Activated naive CD4-positive, alpha-beta T cell treated with anti-CD3 and anti-CD28 coated beads, Interleukin-2, amount 50 U/mL, for 72 hours (primary cell): ENCODE measurements around the gene DOCK10. TPM values are rescaled to one million over a fixed set of nuclear protein-coding genes. Genes with fewer than 3 reads are reported as not detected.

ENCODE experiments used
- ATAC-seq, 2 donors: fragments of 150-1000 bp; cut with Tn5 transposase; 2 replicates each; pipeline ENCODE4 v1.10.0; 2021; ENCODE audit warnings: mild to moderate bottlenecking in 2 of 2, moderate library complexity in 2 of 2
- DNase-seq, 2 donors: peaks; one replicate each; pipeline ENCODE4 v3.0.0; 2021 to 2022; ENCODE audit warnings: low spot score in 2 of 2
- H3K27ac Mint-ChIP-seq, 2 donors: one replicate each; pipeline ENCODE4 v1.8.0; 2022; ENCODE audit warnings: mild to moderate bottlenecking in 2 of 2, mixed read lengths in 2 of 2
- H3K36me3 Mint-ChIP-seq, 2 donors: one replicate each; pipeline ENCODE4 v1.8.0; 2022; ENCODE audit warnings: mixed read lengths in 2 of 2
- H3K9me3 Mint-ChIP-seq, 2 donors: one replicate each; pipeline ENCODE4 v1.8.0; 2022; ENCODE audit warnings: mixed read lengths in 2 of 2
- total RNA-seq, 2 donors: library from RNA; stranded (reverse); gene quantifications; one replicate each; pipeline ENCODE4 v1.2.3, GENCODE V29; 2022

Gene DOCK10
- total RNA-seq, 2 donors from 2014 or later: 173 to 197 TPM

GRCh38 chr2:224908818-224909217 lies 133.4 kb downstream of the DOCK10 start:
- Mint-ChIP-seq H3K9me3 (peaks cover 0 to 20% of the 10 kb centered on the region in 2 donors), H3K27ac (peak overlapping the region; percentile 91 to 92), H3K36me3 (peaks cover 24 to 59% of the 10 kb centered on the region in 2 donors)
- ATAC-seq: no peak
- no peak for DNase-seq

- H3K36me3 Mint-ChIP-seq: peaks cover 18 to 48% of the 10 kb centered on the region in 2 donors
- DNase-seq: no peak
- peak in 1 of 2 donors; percentile 44 for ATAC-seq
- peak overlapping the region in 1 of 2 donors; percentile 44 for H3K27ac Mint-ChIP-seq
- H3K9me3 Mint-ChIP-seq: peaks cover 0 to 20% of the 10 kb centered on the region in 2 donors
Observed at GRCh38 chr2:224904381-224904780, 137.9 kb downstream of the DOCK10 start.

GRCh38 chr2:224903621-224904020 lies 138.6 kb downstream of the DOCK10 start:
- Mint-ChIP-seq H3K27ac (no peak overlapping the region), H3K36me3 (peaks cover 13 to 41% of the 10 kb centered on the region in 2 donors), H3K9me3 (peaks cover 0 to 20% of the 10 kb centered on the region in 2 donors)
- DNase-seq (no peak), ATAC-seq (no peak)

- no peak for DNase-seq
Observed at GRCh38 chr2:224901121-224901676, 141.1 kb downstream of the DOCK10 start.

GRCh38 chr2:224895377-224895776 lies 146.9 kb downstream of the DOCK10 start:
- H3K27ac Mint-ChIP-seq: peak overlapping the region; percentile 78 to 90
- ATAC-seq: no peak
- no peaks in the 10 kb centered on the region for H3K9me3 Mint-ChIP-seq
- peaks cover 22 to 66% of the 10 kb centered on the region in 2 donors for H3K36me3 Mint-ChIP-seq
- DNase-seq: no peak

More at GRCh38 chr2:224901121-224901676, 141.1 kb downstream of the DOCK10 start:
- Mint-ChIP-seq H3K36me3 (peaks cover 6 to 33% of the 10 kb centered on the region in 2 donors), H3K27ac (peak overlapping the region in 1 of 2 donors; percentile 77), H3K9me3 (peaks cover 0 to 6% of the 10 kb centered on the region in 2 donors)
- peak; percentile 54 to 80 for ATAC-seq

GRCh38 chr2:224894356-224894755 lies 147.9 kb downstream of the DOCK10 start:
- DNase-seq (no peak), ATAC-seq (peak; percentile 87 to 92)
- Mint-ChIP-seq H3K36me3 (peaks cover 30 to 77% of the 10 kb centered on the region in 2 donors), H3K27ac (peak overlapping the region; percentile 78 to 90), H3K9me3 (peaks cover 0 to 5% of the 10 kb centered on the region in 2 donors)

- no peak for DNase-seq
- Mint-ChIP-seq H3K27ac (peak overlapping the region; percentile 78 to 90), H3K9me3 (peaks cover 0 to 5% of the 10 kb centered on the region in 2 donors), H3K36me3 (peaks cover 30 to 82% of the 10 kb centered on the region in 2 donors)
- no peak for ATAC-seq
Observed at GRCh38 chr2:224893848-224894247, 148.4 kb downstream of the DOCK10 start.

- DNase-seq: no peak
- peaks cover 35 to 85% of the 10 kb centered on the region in 2 donors for H3K36me3 Mint-ChIP-seq
- H3K9me3 Mint-ChIP-seq: peaks cover 0 to 5% of the 10 kb centered on the region in 2 donors
- ATAC-seq: peak in 1 of 2 donors; percentile 37
- peak overlapping the region in 1 of 2 donors; percentile 95 for H3K27ac Mint-ChIP-seq
Observed at GRCh38 chr2:224892574-224893204, 149.6 kb downstream of the DOCK10 start.

- ATAC-seq (no peak), DNase-seq (no peak)
- H3K9me3 Mint-ChIP-seq: peaks cover 0 to 5% of the 10 kb centered on the region in 2 donors
- peaks cover 41 to 87% of the 10 kb centered on the region in 2 donors for H3K36me3 Mint-ChIP-seq
- H3K27ac Mint-ChIP-seq: peak overlapping the region; percentile 6 to 27
Observed at GRCh38 chr2:224890372-224890771, 151.9 kb downstream of the DOCK10 start.

GRCh38 chr2:224887141-224887540 lies 155.1 kb downstream of the DOCK10 start:
- ATAC-seq (peak in 1 of 2 donors; percentile 37), DNase-seq (no peak)

GRCh38 chr2:224885836-224886547 lies 156.3 kb downstream of the DOCK10 start:
- ATAC-seq (peak; percentile 83 to 90), DNase-seq (peak in 1 of 2 donors; percentile 10)
- Mint-ChIP-seq H3K27ac (peak overlapping the region; percentile 56 to 81), H3K36me3 (peaks cover 57 to 90% of the 10 kb centered on the region in 2 donors), H3K9me3 (peaks cover 0 to 5% of the 10 kb centered on the region in 2 donors)

More at GRCh38 chr2:224887141-224887540, 155.1 kb downstream of the DOCK10 start:
- H3K9me3 Mint-ChIP-seq: peaks cover 0 to 5% of the 10 kb centered on the region in 2 donors
- peak overlapping the region; percentile 56 to 81 for H3K27ac Mint-ChIP-seq
- H3K36me3 Mint-ChIP-seq: peaks cover 54 to 91% of the 10 kb centered on the region in 2 donors

- no peak for ATAC-seq
- peaks cover 54 to 90% of the 10 kb centered on the region in 2 donors for H3K36me3 Mint-ChIP-seq
- DNase-seq: no peak
- peak overlapping the region in 1 of 2 donors; percentile 50 for H3K27ac Mint-ChIP-seq
- H3K9me3 Mint-ChIP-seq: peaks cover 0 to 5% of the 10 kb centered on the region in 2 donors
Observed at GRCh38 chr2:224885291-224885690, 157.0 kb downstream of the DOCK10 start.

- no peak overlapping the region for H3K27ac Mint-ChIP-seq
- peaks cover 48 to 90% of the 10 kb centered on the region in 2 donors for H3K36me3 Mint-ChIP-seq
- DNase-seq: no peak
- H3K9me3 Mint-ChIP-seq: no peaks in the 10 kb centered on the region
- ATAC-seq: no peak
Observed at GRCh38 chr2:224884188-224884587, 158.1 kb downstream of the DOCK10 start.

GRCh38 chr2:224883700-224884099 lies 158.6 kb downstream of the DOCK10 start:
- ATAC-seq (no peak), DNase-seq (no peak)
- H3K9me3 Mint-ChIP-seq: no peaks in the 10 kb centered on the region
- peaks cover 52 to 90% of the 10 kb centered on the region in 2 donors for H3K36me3 Mint-ChIP-seq
- peak overlapping the region in 1 of 2 donors; percentile 71 for H3K27ac Mint-ChIP-seq

GRCh38 chr2:224883172-224883516 lies 159.1 kb downstream of the DOCK10 start:
- no peak for DNase-seq
- no peak for ATAC-seq
- H3K36me3 Mint-ChIP-seq: peaks cover 51 to 90% of the 10 kb centered on the region in 2 donors
- no peaks in the 10 kb centered on the region for H3K9me3 Mint-ChIP-seq
- peak overlapping the region in 1 of 2 donors; percentile 71 for H3K27ac Mint-ChIP-seq

- no peak for DNase-seq
- H3K27ac Mint-ChIP-seq: peak overlapping the region; percentile 29 to 71
- H3K36me3 Mint-ChIP-seq: peaks cover 53 to 90% of the 10 kb centered on the region in 2 donors
- no peaks in the 10 kb centered on the region for H3K9me3 Mint-ChIP-seq
- ATAC-seq: peak; percentile 54 to 71
Observed at GRCh38 chr2:224882291-224883171, 159.7 kb downstream of the DOCK10 start.
